Fibroblast of lung (primary cell): ENCODE measurements around the gene RASIP1. TPM values are rescaled to one million over a fixed set of nuclear protein-coding genes. Genes with fewer than 3 reads are reported as not detected.

Experiments used
- DNase-seq, 2 donors: peaks; one replicate each; pipeline versions ENCODE4 v3.0.0 to v3.0.0-alpha.2; 2010; ENCODE audit warnings: low read depth in 2 of 2
- H2AFZ ChIP-seq: 2 replicates; pipeline ENCODE4 v1.5.1; 2012; ENCODE audit warnings: low read length, control low read depth, inconsistent platforms
- H3K27ac ChIP-seq: 2 replicates; pipeline ENCODE4 v1.5.1; 2011; ENCODE audit warnings: low read length, control low read depth; ENCODE audit not compliant: insufficient read depth
- H3K27me3 ChIP-seq: 2 replicates; pipeline ENCODE4 v1.5.1; 2011; ENCODE audit warnings: mild to moderate bottlenecking, low read length; ENCODE audit not compliant: control insufficient read depth, insufficient read depth
- H3K36me3 ChIP-seq: 2 replicates; pipeline ENCODE4 v1.5.1; 2011; ENCODE audit warnings: low read length; ENCODE audit not compliant: control insufficient read depth, insufficient read depth
- H3K4me1 ChIP-seq: 2 replicates; pipeline ENCODE4 v1.5.1; 2011; ENCODE audit warnings: low read length; ENCODE audit not compliant: control insufficient read depth, insufficient read depth; ENCODE audit errors: extremely low read depth
- H3K4me2 ChIP-seq: 2 replicates; pipeline ENCODE4 v1.5.1; 2011; ENCODE audit warnings: low read length, control low read depth; ENCODE audit not compliant: insufficient read depth; ENCODE audit errors: extremely low read depth
- H3K4me3 ChIP-seq, 4 experiments: fragments of 200-600 bp in 1 of 4; sonication (generic) in 1 of 4; replicated peaks in 1 of 4; 2 replicates each; pipeline ENCODE4 v1.5.1; 2011 to 2016; ENCODE audit warnings: low read length in 4 of 4, low read depth in 3 of 4, mild to moderate bottlenecking in 3 of 4, control low read depth in 2 of 4, inconsistent platforms in 1 of 4, mixed read lengths in 1 of 4; ENCODE audit not compliant: insufficient read depth in 1 of 4; ENCODE audit errors: control extremely low read depth in 1 of 4
- H3K79me2 ChIP-seq: 2 replicates; pipeline ENCODE4 v1.5.1; 2012; ENCODE audit warnings: mild to moderate bottlenecking, low read length, inconsistent platforms; ENCODE audit not compliant: control insufficient read depth, insufficient read depth
- H3K9ac ChIP-seq: 2 replicates; pipeline ENCODE4 v1.5.1; 2011; ENCODE audit warnings: mild to moderate bottlenecking, low read length, control low read depth; ENCODE audit not compliant: insufficient read depth
- H3K9me3 ChIP-seq: 2 replicates; pipeline ENCODE4 v1.5.1; 2012; ENCODE audit warnings: low read depth, low read length; ENCODE audit not compliant: control insufficient read depth, insufficient read depth
- H4K20me1 ChIP-seq: 2 replicates; pipeline ENCODE4 v1.5.1; 2011; ENCODE audit warnings: low read length; ENCODE audit not compliant: control insufficient read depth, insufficient read depth; ENCODE audit errors: extremely low read depth
- EZH2 ChIP-seq: IDR thresholded peaks from 2 replicates; pipeline ENCODE4 v1.5.1; 2012; ENCODE audit warnings: low read length, control low read depth, mild to moderate bottlenecking; ENCODE audit errors: missing control alignments
- polyA plus RNA-seq, 2 donors: library from polyadenylated mRNA; depleted of rRNA in 1 of 2; stranded (reverse) in 1 of 2; unstranded in 1 of 2; fragments of >200 nt; gene quantifications; 2 replicates each; pipeline ENCODE4 v1.2.1, GENCODE V29; 2011 to 2012; ENCODE audit warnings: missing spikeins in 1 of 2
- total RNA-seq: library from RNA; depleted of rRNA; stranded (reverse); fragments of >200 nt; gene quantifications from 2 replicates; pipeline ENCODE4 v1.2.1, GENCODE V29; 2014
- TF ChIP-seq, protein P1 (sequence below), 2 donors: IDR thresholded peaks in 1 of 2; conservative IDR thresholded peaks in 1 of 2; 1 replicate in 1 of 2; 2 replicates in 1 of 2; pipeline ENCODE4 v1.5.1; 2011 to 2012; ENCODE audit warnings: low read length in 2 of 2, control low read depth in 1 of 2, inconsistent platforms in 1 of 2, low read depth in 1 of 2, mild to moderate bottlenecking in 1 of 2

Gene RASIP1
- total and polyA plus RNA-seq, 2 donors (not counting 1 experiment from before 2014, with no cell fraction given): 0.99 to 1.6 TPM

DNA sequence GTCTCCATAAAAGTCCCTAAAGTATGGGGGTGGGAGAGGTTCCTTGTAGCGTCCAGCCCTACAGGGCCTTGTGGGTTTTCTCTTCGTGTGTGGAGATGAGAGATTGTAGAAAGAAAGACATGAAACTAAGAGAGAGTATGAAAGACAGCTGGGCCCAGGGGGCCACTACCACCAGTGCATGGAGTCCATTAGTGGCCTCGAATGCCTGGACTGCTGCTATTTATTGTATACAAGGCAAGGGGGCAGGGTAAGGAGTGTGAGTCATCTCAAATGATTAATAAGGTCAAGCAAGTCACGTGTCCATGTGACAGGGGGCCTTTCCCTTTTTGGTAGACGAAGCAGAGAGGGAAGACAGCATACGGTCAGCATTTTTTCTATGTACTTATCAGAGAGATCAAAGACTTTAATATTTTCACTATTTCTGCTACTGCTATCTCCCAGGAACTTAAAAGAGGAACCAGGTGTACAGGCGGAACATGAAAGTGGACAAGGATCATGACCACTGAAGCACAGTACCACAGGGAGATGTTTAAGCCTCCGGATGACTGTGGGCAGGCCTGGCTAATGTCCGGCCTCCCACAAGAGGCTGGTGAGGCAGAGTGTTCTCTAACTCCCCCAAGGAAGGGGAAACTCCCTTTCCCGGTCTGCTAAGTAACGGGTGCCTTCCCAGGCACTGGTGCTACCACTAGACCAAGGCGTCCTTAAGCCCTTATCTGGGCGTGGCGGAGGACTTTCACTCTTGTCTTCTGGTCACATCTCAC lies 40.4 kb upstream of the RASIP1 start:
- no peak overlapping the region for H3K4me2 ChIP-seq
- no peaks in the 10 kb centered on the region for H3K79me2 ChIP-seq
- H3K27ac ChIP-seq: peak overlapping the region; percentile 31
- no peak overlapping the region for H2AFZ ChIP-seq
- H4K20me1 ChIP-seq: no peaks in the 10 kb centered on the region
- H3K27me3 ChIP-seq: no peaks in the 10 kb centered on the region
- H3K36me3 ChIP-seq: no peaks in the 10 kb centered on the region
- peak; percentile 42 to 86 for DNase-seq
- H3K4me1 ChIP-seq: peaks cover 7% of the 10 kb centered on the region
- no peak overlapping the region for H3K9ac ChIP-seq
- TF ChIP-seq EZH2: no peak
- TF ChIP-seq, protein P1, sequence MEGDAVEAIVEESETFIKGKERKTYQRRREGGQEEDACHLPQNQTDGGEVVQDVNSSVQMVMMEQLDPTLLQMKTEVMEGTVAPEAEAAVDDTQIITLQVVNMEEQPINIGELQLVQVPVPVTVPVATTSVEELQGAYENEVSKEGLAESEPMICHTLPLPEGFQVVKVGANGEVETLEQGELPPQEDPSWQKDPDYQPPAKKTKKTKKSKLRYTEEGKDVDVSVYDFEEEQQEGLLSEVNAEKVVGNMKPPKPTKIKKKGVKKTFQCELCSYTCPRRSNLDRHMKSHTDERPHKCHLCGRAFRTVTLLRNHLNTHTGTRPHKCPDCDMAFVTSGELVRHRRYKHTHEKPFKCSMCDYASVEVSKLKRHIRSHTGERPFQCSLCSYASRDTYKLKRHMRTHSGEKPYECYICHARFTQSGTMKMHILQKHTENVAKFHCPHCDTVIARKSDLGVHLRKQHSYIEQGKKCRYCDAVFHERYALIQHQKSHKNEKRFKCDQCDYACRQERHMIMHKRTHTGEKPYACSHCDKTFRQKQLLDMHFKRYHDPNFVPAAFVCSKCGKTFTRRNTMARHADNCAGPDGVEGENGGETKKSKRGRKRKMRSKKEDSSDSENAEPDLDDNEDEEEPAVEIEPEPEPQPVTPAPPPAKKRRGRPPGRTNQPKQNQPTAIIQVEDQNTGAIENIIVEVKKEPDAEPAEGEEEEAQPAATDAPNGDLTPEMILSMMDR (conservative IDR thresholded peaks at IDR 0.05 in 1 of 2, IDR thresholded peaks at IDR 0.05 in 1 of 2; ENCODE audit: low read depth in 1 of 2, low read length in 2 of 2): no peak
- no peak overlapping the region for H3K4me3 ChIP-seq
- H3K9me3 ChIP-seq: no peaks in the 10 kb centered on the region

DNA sequence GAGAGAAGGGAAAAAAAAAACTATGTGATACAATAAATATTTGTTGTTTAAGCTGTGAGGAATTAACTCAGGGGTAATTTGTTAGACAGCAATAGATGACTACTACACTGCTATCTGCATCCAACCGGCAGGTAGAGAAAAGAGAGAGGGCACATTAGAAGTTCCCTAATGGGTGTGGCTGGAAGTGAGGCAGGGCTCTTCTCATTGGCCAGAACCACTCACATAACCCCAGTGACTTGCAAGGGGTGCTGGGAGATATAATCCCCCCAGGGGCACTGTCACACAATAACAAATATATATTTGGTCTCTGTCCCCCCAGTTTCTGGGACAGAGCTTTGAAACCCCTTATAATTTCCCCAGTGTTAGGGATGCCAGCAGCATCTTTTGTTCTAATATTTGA lies 39.2 kb upstream of the RASIP1 start:
- DNase-seq: no peak
- TF ChIP-seq, protein P1 (conservative IDR thresholded peaks at IDR 0.05 in 1 of 2, IDR thresholded peaks at IDR 0.05 in 1 of 2; ENCODE audit: low read depth in 1 of 2, low read length in 2 of 2): no peak
- TF ChIP-seq EZH2: no peak
- H3K36me3 ChIP-seq: no peaks in the 10 kb centered on the region

DNA sequence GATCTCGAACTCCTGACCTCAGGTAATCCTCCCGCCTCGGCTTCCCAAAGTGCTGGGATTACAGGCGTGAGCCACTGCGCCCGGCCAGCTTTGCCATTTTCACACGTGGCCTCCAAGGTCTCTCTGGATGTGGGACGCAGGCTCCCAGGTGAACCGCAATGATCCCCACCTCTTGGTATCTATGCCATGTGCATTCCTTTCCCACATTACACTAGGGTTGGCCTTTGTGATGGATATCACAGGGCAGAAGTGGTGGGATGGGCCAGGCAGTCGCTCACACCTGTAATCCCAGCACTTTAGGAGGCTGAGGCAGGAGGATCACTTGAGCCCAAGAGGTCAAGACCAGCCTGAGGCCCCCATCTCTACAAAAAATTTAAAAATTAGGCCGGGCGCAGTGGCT lies 37.3 kb upstream of the RASIP1 start:
- Histone ChIP-seq H3K36me3 (no peaks in the 10 kb centered on the region), H4K20me1 (no peaks in the 10 kb centered on the region), H3K27ac (no peak overlapping the region), H3K4me2 (no peak overlapping the region), H2AFZ (no peak overlapping the region), H3K4me1 (peaks cover 7% of the 10 kb centered on the region), H3K27me3 (no peaks in the 10 kb centered on the region), H3K9ac (no peak overlapping the region), H3K79me2 (no peaks in the 10 kb centered on the region), H3K4me3 (no peak overlapping the region), H3K9me3 (no peaks in the 10 kb centered on the region)
- TF ChIP-seq EZH2: no peak
- TF ChIP-seq, protein P1 (conservative IDR thresholded peaks at IDR 0.05 in 1 of 2, IDR thresholded peaks at IDR 0.05 in 1 of 2; ENCODE audit: low read depth in 1 of 2, low read length in 2 of 2): no peak
- DNase-seq: no peak

More for the DNA sequence above, 39.2 kb upstream of the RASIP1 start:
- Histone ChIP-seq H4K20me1 (no peaks in the 10 kb centered on the region), H3K4me3 (no peak overlapping the region), H3K9ac (no peak overlapping the region), H2AFZ (no peak overlapping the region), H3K79me2 (no peaks in the 10 kb centered on the region), H3K27ac (no peak overlapping the region), H3K9me3 (no peaks in the 10 kb centered on the region), H3K27me3 (no peaks in the 10 kb centered on the region), H3K4me2 (no peak overlapping the region), H3K4me1 (peaks cover 7% of the 10 kb centered on the region)
